ENCODE data around the gene OOSP3.

OOSP3 gene

GRCh38 chr11:59878575-59878974 lies at the start of gene OOSP3:
TSS of gene OOSP3 (plus strand) at chr11:59878782. CDS start at chr11:59878809, 27 bp downstream.
- TF ChIP-seq ZFX (IDR thresholded peaks at IDR 0.05; ENCODE audit: borderline replicate concordance), result no peak
- TF ChIP-seq CTCF (IDR thresholded peaks at IDR 0.05), result no peak
- no peak within 1 kb of the TSS for H3K27ac ChIP-seq

GRCh38 chr11:59829358-59829757 lies 49.2 kb upstream of the OOSP3 start:
- no peak overlapping the region for H3K27ac ChIP-seq
- TF ChIP-seq CTCF (IDR thresholded peaks at IDR 0.05) (no peak), ZFX (IDR thresholded peaks at IDR 0.05; ENCODE audit: borderline replicate concordance) (no peak)

GRCh38 chr11:59833602-59834001 lies 45.0 kb upstream of the OOSP3 start:
- no peak overlapping the region for H3K27ac ChIP-seq
- TF ChIP-seq CTCF (IDR thresholded peaks at IDR 0.05) (no peak), ZFX (IDR thresholded peaks at IDR 0.05; ENCODE audit: borderline replicate concordance) (no peak)

GRCh38 chr11:59839615-59840014 lies 39.0 kb upstream of the OOSP3 start:
- TF ChIP-seq CTCF (IDR thresholded peaks at IDR 0.05) (no peak), ZFX (IDR thresholded peaks at IDR 0.05; ENCODE audit: borderline replicate concordance) (no peak)

GRCh38 chr11:59841514-59841913 lies 37.1 kb upstream of the OOSP3 start:
- no peak for TF ChIP-seq CTCF (IDR thresholded peaks at IDR 0.05)
- TF ChIP-seq ZFX (IDR thresholded peaks at IDR 0.05; ENCODE audit: borderline replicate concordance), result no peak
- H3K27ac ChIP-seq, result no peak overlapping the region

More at GRCh38 chr11:59839615-59840014, 39.0 kb upstream of the OOSP3 start:
- H3K27ac ChIP-seq, result no peak overlapping the region

GRCh38 chr11:59842316-59842715 lies 36.3 kb upstream of the OOSP3 start:
- H3K27ac ChIP-seq, result no peak overlapping the region
- no peak for TF ChIP-seq CTCF (IDR thresholded peaks at IDR 0.05)
- TF ChIP-seq ZFX (IDR thresholded peaks at IDR 0.05; ENCODE audit: borderline replicate concordance), result no peak

GRCh38 chr11:59845399-59845798 lies 33.2 kb upstream of the OOSP3 start, which contains the start of gene CBLIF:
TSS of gene CBLIF (minus strand) at chr11:59845499. CDS start at chr11:59845453, 46 bp downstream.
- TF ChIP-seq CTCF (IDR thresholded peaks at IDR 0.05) (no peak), ZFX (IDR thresholded peaks at IDR 0.05; ENCODE audit: borderline replicate concordance) (no peak)
- no peak within 1 kb of the TSS for H3K27ac ChIP-seq

All from 22Rv1 (cell line).